GM12878 (cell line): ENCODE results near the gene CGREF1.

ENCODE experiments used
- BACH1 ChIP-seq: fragments of 450-650 bp; IDR thresholded peaks from 2 replicates; pipeline ENCODE4 v1.6.1; 2017; ENCODE audit warnings: mild to moderate bottlenecking, borderline replicate concordance
- CBX3 ChIP-seq: fragments of 200-600 bp; sonication (generic); IDR thresholded peaks from 2 replicates; pipeline ENCODE4 v1.6.1; 2016; ENCODE audit warnings: low read depth, borderline replicate concordance
- EZH2 ChIP-seq: IDR thresholded peaks from 2 replicates; pipeline ENCODE4 v1.6.1; 2012; ENCODE audit warnings: low read depth, mild to moderate bottlenecking, control low read depth, inconsistent platforms, low read length, borderline replicate concordance; ENCODE audit not compliant: control insufficient read depth
- FOXM1 ChIP-seq: IDR thresholded peaks from 2 replicates; pipeline ENCODE4 v1.6.1; 2012; ENCODE audit warnings: low read depth, mild to moderate bottlenecking, inconsistent platforms, low read length, moderate library complexity
- HCFC1 ChIP-seq: fragments of 150-350 bp; IDR thresholded peaks from 2 replicates; pipeline ENCODE4 v1.6.1; 2014; ENCODE audit warnings: low read length
- HDAC2 ChIP-seq: fragments of 200-600 bp; sonication (generic); IDR thresholded peaks from 2 replicates; pipeline ENCODE4 v1.6.1; 2017
- POLR2A ChIP-seq: IDR thresholded peaks from 2 replicates; pipeline ENCODE4 v1.6.1; 2011; ENCODE audit warnings: low read depth, mild to moderate bottlenecking, low read length
- POLR2AphosphoS5 ChIP-seq: IDR thresholded peaks from 2 replicates; pipeline ENCODE4 v1.6.1; 2011; ENCODE audit warnings: mild to moderate bottlenecking, low read length, inconsistent platforms
- SUPT20H ChIP-seq: IDR thresholded peaks from 2 replicates; pipeline ENCODE4 v1.6.1; 2011; ENCODE audit warnings: low read depth, mild to moderate bottlenecking, low read length, moderate library complexity, borderline replicate concordance; ENCODE audit not compliant: control insufficient read depth
- TF ChIP-seq, protein P1 (sequence below), 3 experiments: IDR thresholded peaks in 2 of 3; conservative IDR thresholded peaks in 1 of 3; 2 replicates each; pipeline ENCODE4 v1.5.1; 2011; ENCODE audit warnings: low read depth in 3 of 3, low read length in 3 of 3, mild to moderate bottlenecking in 3 of 3, control low read depth in 2 of 3, moderate library complexity in 2 of 3, inconsistent platforms in 1 of 3, mixed read lengths in 1 of 3; ENCODE audit not compliant: control insufficient read depth in 2 of 3, insufficient read depth in 1 of 3; ENCODE audit errors: extremely low read depth in 1 of 3
- TF ChIP-seq, protein P2 (sequence below): fragments of 450-650 bp; formaldehyde crosslinking; IDR thresholded peaks from 2 replicates; pipeline ENCODE4 v1.5.0; 2022; ENCODE audit warnings: mild to moderate bottlenecking, missing genetic modification characterization
- TF ChIP-seq, protein P3 (sequence below): fragments of 450-650 bp; formaldehyde crosslinking; IDR thresholded peaks from 2 replicates; pipeline ENCODE4 v1.4.0; 2022; ENCODE audit warnings: mild to moderate bottlenecking, moderate library complexity
- TF ChIP-seq, protein P4 (sequence below): IDR thresholded peaks from 2 replicates; pipeline ENCODE4 v1.6.1; 2011; ENCODE audit warnings: borderline replicate concordance, low read depth, mild to moderate bottlenecking, moderate library complexity, low read length; ENCODE audit not compliant: insufficient read depth, poor library complexity, severe bottlenecking

DNA sequence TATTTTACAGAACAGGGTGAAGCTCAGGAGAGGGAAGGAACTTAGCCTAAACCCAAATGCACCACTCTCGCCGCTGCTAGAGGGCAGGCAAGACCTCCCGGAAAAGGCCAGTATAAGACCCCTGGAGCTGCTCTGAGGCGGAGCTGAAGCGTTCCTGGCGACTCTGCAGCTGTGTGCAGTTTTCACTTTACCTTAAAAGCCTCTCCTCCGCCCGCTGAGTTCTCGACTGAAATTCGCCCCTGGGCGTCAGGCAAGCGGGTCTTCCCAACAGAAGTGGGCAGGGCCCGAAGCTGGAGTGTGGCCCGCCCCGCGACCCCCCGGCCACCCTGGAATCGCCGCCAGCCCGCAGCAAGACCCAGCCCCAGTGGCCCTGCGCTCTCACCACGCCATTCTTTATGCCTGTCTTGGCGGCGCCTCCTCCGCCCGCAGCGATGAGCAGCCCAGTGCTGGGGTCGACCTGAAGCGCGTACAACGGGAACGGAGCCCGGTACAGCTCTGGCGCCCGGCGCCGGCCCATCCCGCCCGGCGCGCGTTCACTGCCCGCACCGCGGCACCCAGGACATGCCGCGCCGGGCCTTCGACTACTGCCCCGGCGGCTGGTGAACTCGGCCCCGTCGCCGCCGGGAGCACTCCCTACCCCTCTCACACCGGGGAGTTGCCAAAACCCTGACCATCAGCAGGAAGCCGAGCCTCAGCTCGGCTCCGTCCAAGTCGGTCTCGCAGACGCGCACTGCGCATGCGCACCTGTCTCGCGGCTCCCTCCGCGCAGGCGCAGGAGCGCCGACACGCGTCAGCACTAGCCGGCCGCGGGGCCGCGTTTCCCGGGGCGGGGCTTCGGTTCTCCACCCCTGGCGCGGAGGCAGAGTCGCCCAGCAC is 15.2 kb upstream of the CGREF1 start, which contains the start of gene PREB:
- TF ChIP-seq, protein P1, sequence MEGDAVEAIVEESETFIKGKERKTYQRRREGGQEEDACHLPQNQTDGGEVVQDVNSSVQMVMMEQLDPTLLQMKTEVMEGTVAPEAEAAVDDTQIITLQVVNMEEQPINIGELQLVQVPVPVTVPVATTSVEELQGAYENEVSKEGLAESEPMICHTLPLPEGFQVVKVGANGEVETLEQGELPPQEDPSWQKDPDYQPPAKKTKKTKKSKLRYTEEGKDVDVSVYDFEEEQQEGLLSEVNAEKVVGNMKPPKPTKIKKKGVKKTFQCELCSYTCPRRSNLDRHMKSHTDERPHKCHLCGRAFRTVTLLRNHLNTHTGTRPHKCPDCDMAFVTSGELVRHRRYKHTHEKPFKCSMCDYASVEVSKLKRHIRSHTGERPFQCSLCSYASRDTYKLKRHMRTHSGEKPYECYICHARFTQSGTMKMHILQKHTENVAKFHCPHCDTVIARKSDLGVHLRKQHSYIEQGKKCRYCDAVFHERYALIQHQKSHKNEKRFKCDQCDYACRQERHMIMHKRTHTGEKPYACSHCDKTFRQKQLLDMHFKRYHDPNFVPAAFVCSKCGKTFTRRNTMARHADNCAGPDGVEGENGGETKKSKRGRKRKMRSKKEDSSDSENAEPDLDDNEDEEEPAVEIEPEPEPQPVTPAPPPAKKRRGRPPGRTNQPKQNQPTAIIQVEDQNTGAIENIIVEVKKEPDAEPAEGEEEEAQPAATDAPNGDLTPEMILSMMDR (IDR thresholded peaks at IDR 0.05 in 2 of 3, conservative IDR thresholded peaks at IDR 0.05 in 1 of 3; ENCODE audit: control insufficient read depth in 2 of 3, extremely low read depth in 1 of 3, insufficient read depth in 1 of 3, low read depth in 3 of 3, low read length in 3 of 3), result peak; percentile 38 to 43 (median 41); a peak in 4 of 6 replicates
- no peak for TF ChIP-seq FOXM1
- peak; percentile 67; the same call in 1 of the 2 replicates for TF ChIP-seq HCFC1
- TF ChIP-seq CBX3, result no peak
- TF ChIP-seq, protein P2, sequence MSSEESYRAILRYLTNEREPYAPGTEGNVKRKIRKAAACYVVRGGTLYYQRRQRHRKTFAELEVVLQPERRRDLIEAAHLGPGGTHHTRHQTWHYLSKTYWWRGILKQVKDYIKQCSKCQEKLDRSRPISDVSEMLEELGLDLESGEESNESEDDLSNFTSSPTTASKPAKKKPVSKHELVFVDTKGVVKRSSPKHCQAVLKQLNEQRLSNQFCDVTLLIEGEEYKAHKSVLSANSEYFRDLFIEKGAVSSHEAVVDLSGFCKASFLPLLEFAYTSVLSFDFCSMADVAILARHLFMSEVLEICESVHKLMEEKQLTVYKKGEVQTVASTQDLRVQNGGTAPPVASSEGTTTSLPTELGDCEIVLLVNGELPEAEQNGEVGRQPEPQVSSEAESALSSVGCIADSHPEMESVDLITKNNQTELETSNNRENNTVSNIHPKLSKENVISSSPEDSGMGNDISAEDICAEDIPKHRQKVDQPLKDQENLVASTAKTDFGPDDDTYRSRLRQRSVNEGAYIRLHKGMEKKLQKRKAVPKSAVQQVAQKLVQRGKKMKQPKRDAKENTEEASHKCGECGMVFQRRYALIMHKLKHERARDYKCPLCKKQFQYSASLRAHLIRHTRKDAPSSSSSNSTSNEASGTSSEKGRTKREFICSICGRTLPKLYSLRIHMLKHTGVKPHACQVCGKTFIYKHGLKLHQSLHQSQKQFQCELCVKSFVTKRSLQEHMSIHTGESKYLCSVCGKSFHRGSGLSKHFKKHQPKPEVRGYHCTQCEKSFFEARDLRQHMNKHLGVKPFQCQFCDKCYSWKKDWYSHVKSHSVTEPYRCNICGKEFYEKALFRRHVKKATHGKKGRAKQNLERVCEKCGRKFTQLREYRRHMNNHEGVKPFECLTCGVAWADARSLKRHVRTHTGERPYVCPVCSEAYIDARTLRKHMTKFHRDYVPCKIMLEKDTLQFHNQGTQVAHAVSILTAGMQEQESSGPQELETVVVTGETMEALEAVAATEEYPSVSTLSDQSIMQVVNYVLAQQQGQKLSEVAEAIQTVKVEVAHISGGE (CRISPR knock-in tag), result no peak
- no peak for TF ChIP-seq EZH2
- peak; percentile 89 for TF ChIP-seq POLR2AphosphoS5
- TF ChIP-seq POLR2A, result peak; percentile 89
- TF ChIP-seq BACH1, result 0 out of 2 replicates have a peak, but pooled peaks have one; percentile 38
- TF ChIP-seq SUPT20H, result no peak
- no peak for TF ChIP-seq HDAC2
- TF ChIP-seq, protein P3, sequence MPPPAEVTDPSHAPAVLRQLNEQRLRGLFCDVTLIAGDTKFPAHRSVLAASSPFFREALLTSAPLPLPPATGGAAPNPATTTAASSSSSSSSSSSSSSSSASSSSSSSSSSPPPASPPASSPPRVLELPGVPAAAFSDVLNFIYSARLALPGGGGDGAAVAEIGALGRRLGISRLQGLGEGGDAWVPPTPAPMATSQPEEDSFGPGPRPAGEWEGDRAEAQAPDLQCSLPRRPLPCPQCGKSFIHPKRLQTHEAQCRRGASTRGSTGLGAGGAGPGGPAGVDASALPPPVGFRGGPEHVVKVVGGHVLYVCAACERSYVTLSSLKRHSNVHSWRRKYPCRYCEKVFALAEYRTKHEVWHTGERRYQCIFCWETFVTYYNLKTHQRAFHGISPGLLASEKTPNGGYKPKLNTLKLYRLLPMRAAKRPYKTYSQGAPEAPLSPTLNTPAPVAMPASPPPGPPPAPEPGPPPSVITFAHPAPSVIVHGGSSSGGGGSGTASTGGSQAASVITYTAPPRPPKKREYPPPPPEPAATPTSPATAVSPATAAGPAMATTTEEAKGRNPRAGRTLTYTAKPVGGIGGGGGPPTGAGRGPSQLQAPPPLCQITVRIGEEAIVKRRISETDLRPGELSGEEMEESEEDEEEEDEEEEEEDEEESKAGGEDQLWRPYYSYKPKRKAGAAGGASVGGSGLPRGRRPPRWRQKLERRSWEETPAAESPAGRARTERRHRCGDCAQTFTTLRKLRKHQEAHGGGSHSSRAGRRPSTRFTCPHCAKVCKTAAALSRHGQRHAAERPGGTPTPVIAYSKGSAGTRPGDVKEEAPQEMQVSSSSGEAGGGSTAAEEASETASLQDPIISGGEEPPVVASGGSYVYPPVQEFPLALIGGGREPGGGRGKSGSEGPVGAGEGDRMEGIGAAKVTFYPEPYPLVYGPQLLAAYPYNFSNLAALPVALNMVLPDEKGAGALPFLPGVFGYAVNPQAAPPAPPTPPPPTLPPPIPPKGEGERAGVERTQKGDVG (CRISPR knock-in tag), result no peak
- TF ChIP-seq, protein P4, sequence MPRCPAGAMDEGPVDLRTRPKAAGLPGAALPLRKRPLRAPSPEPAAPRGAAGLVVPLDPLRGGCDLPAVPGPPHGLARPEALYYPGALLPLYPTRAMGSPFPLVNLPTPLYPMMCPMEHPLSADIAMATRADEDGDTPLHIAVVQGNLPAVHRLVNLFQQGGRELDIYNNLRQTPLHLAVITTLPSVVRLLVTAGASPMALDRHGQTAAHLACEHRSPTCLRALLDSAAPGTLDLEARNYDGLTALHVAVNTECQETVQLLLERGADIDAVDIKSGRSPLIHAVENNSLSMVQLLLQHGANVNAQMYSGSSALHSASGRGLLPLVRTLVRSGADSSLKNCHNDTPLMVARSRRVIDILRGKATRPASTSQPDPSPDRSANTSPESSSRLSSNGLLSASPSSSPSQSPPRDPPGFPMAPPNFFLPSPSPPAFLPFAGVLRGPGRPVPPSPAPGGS, result no peak
